Muscle layer of colon (tissue), 2 donors: ENCODE data around the gene MELK.
"Not testable (repeated sequence)": the region's sequence is repeated elsewhere in the genome, so short reads cannot be mapped to it uniquely, and the experiment has no call there.

ENCODE experiments used
- H3K27ac ChIP-seq: one replicate; pipeline ENCODE4 v1.7.0; 2013; ENCODE audit warnings: low read depth, mild to moderate bottlenecking, low read length, moderate library complexity
- H3K27me3 ChIP-seq, 2 donors: one replicate each; pipeline ENCODE4 v1.7.0; 2013; ENCODE audit warnings: low read length in 2 of 2, mild to moderate bottlenecking in 2 of 2; ENCODE audit not compliant: insufficient read depth in 2 of 2, control insufficient read depth in 1 of 2
- H3K36me3 ChIP-seq: one replicate; pipeline ENCODE4 v1.7.0; 2013; ENCODE audit warnings: mild to moderate bottlenecking, low read length; ENCODE audit not compliant: insufficient read depth
- H3K4me1 ChIP-seq: one replicate; pipeline ENCODE4 v1.7.0; 2013; ENCODE audit warnings: mild to moderate bottlenecking, low read length; ENCODE audit not compliant: insufficient read depth
- H3K4me3 ChIP-seq, 2 donors: one replicate each; pipeline ENCODE4 v1.7.0; 2013; ENCODE audit warnings: low read length in 2 of 2, low read depth in 1 of 2, mild to moderate bottlenecking in 1 of 2, moderate library complexity in 1 of 2
- H3K9ac ChIP-seq: one replicate; pipeline ENCODE4 v1.7.0; 2013; ENCODE audit warnings: low read length
- H3K9me3 ChIP-seq: one replicate; pipeline ENCODE4 v1.7.0; 2013; ENCODE audit warnings: mild to moderate bottlenecking, low read length
- donor health status: abdominal sarcoma.
- donor health status: Adenocarcinoma of cecum.

The MELK gene

DNA sequence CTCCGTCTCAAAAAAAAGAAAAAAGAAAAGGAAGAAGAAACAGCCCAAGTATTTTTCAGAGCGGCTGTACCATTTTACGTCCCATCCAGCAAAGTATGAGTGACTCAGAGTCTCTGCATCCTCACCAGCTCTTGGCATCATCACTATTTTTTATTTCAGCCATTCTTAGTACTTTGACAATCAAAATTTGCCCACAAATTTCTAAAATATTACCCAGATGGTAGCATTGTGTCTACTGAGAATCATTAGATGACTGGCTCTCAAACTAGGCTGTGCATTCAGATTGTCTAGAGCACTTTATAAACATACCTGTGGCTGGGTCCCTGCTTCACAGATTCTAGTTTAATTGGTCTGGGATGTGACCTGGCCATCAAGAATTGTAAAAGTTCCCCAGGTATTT is 21.6 kb upstream of the MELK start:
- H3K27me3 ChIP-seq, result no peaks in the 10 kb centered on the region
- H3K9ac ChIP-seq, result no peak overlapping the region
- no peaks in the 10 kb centered on the region for H3K36me3 ChIP-seq
- no peaks in the 10 kb centered on the region for H3K4me1 ChIP-seq
- H3K9me3 ChIP-seq, result no peaks in the 10 kb centered on the region
- no peak overlapping the region for H3K4me3 ChIP-seq
- no peak overlapping the region for H3K27ac ChIP-seq

DNA sequence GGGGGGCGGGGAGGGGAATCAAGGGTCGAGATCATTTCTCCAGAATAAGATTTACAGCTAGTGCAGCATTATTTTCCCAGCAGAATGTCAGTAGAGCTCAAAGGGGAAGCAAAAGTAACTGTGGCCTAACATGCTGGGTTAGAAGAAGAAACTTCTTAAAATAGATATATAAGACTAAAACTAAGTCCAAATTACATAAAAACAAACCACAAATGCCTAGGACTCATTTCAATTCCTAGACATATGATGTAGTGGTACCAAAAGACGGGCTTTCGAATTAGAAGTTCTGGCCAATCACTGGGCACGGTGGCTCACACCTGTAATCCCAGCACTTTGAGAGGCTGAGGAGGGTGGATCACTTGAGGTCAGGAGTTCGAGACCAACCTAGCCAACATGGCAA is 20.8 kb upstream of the MELK start:
- H3K4me3 ChIP-seq, result no peak overlapping the region
- H3K27ac ChIP-seq, result no peak overlapping the region
- no peak overlapping the region for H3K9ac ChIP-seq
- H3K9me3 ChIP-seq, result no peaks in the 10 kb centered on the region
- H3K27me3 ChIP-seq, result no peaks in the 10 kb centered on the region
- H3K36me3 ChIP-seq, result no peaks in the 10 kb centered on the region
- H3K4me1 ChIP-seq, result no peaks in the 10 kb centered on the region

DNA sequence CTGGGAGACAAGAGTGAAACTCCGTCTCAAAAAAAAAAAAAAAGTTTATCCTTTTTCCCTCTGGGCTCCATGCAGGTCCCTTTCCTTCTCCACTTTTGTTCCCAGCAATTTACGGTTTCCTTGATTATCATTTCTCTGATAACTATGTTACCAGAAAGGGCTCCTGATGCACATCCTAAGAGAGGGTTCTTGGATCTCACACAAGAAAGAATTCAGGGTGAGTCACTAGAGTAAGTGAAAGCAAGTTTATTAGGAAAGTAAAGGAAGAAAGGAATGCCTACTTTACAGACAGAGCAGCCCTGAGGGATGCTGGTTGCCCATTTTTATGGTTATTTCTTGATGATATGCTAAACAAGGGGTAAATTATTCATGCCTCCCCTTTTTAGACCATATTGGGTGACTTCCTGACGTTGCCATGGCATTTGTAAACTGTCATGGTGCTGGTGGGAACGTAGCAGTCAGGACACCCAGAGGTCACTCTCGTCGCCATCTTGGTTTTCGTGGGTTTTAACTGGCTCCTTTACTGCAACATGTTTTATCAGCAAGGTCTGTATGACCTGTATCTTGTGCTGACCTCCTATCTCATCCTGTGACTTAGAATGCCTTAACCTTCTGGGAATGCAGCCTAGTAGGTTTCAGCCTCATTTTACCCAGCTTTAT is 13.5 kb upstream of the MELK start:
- no peaks in the 10 kb centered on the region for H3K9me3 ChIP-seq
- H3K27ac ChIP-seq, result no peak overlapping the region
- no peaks in the 10 kb centered on the region for H3K4me1 ChIP-seq
- no peaks in the 10 kb centered on the region for H3K27me3 ChIP-seq
- H3K36me3 ChIP-seq, result no peaks in the 10 kb centered on the region
- no peak overlapping the region for H3K4me3 ChIP-seq
- no peak overlapping the region for H3K9ac ChIP-seq

DNA sequence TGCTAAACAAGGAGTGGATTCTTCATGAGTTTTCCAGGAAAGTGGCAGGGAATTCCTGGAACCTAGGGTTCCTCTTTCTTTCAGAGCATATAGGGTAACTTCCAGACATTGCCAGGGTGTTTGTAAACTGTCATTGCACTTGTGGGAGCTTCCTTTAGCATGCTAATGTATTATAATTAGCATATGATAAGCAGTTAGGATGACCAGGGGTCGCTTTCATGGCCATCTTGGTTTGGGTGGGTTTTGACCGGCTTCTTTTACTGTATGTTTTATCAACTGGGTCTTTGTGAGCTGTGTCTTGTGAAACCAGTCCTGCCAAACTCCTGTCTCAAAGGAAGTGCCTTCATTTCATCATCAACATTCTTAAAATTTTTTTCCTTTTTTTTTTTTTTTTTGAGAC is 11.9 kb upstream of the MELK start:
- no peaks in the 10 kb centered on the region for H3K27me3 ChIP-seq
- H3K36me3 ChIP-seq, result no peaks in the 10 kb centered on the region
- no peak overlapping the region for H3K27ac ChIP-seq
- H3K9me3 ChIP-seq, result no peaks in the 10 kb centered on the region
- no peak overlapping the region for H3K9ac ChIP-seq
- no peak overlapping the region for H3K4me3 ChIP-seq
- no peaks in the 10 kb centered on the region for H3K4me1 ChIP-seq

DNA sequence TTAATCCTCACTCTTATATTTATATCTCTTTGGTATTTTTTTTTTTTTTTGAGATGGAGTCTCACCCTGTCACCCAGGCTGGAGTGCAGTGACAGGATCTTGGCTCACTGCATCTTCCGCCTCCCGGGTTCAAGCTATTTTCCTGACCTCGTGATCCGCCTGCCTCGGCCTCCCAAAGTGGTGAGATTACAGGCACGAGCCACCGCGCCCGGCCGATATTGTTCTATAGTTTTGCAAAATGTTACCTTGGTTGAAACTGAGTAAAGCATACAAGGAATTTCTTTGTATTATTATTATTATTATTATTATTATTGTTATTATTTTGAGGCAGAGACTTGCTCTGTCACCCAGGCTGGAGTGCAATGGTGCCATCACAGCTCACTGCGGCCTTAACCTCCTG is 9.9 kb upstream of the MELK start:
- H3K27ac ChIP-seq, H3K4me3 ChIP-seq, H3K9me3 ChIP-seq, H3K9ac ChIP-seq, H3K4me1 ChIP-seq, H3K27me3 ChIP-seq, H3K36me3 ChIP-seq: not testable (repeated sequence)

DNA sequence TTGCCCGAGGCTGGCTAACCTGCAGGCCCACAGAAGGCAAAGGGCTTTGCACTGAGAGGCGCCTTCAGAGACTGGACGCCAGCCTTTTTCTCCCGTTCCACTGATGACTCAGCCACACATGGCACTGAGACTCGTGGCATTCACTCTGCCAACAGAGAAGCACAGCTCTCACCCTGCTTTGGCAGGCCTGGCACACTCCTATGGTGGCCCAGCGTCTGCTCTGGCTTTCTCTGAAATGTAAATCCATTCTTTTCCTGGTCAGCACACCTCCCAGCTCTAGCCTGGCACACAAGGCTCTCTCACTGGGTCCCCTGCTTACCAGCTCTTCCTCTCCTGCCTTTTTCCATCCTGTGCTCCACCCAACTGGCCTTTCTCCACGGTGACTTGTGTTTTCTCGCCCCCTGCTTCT is 5.9 kb upstream of the MELK start:
- H3K9ac ChIP-seq, result no peak overlapping the region
- no peaks in the 10 kb centered on the region for H3K9me3 ChIP-seq
- H3K4me3 ChIP-seq, result no peak overlapping the region
- H3K27me3 ChIP-seq, result no peaks in the 10 kb centered on the region
- no peaks in the 10 kb centered on the region for H3K36me3 ChIP-seq
- no peak overlapping the region for H3K27ac ChIP-seq
- peaks cover 6% of the 10 kb centered on the region for H3K4me1 ChIP-seq

DNA sequence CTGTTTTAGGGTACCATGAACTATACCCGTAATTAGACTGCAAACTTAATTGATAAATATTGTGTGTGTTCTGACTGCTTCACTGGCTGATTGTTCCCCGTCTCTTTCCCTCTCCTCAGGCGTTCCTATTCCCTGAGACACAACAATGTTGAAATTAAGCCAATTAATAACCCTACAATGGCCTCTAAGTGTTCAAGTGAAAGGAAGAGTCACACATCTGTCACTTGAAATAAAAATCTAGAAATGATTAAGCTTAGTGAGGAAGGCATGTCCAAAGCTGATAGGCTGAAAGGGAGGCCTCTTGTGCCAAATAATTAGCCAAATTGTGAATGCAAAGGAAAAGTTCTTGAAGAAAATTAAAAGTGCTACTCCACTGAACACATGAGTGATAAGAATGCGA is 4.0 kb upstream of the MELK start:
- not testable (repeated sequence) for H3K36me3 ChIP-seq, H3K27me3 ChIP-seq, H3K9me3 ChIP-seq, H3K4me3 ChIP-seq, H3K9ac ChIP-seq, H3K27ac ChIP-seq
- peaks cover 14% of the 10 kb centered on the region for H3K4me1 ChIP-seq

DNA sequence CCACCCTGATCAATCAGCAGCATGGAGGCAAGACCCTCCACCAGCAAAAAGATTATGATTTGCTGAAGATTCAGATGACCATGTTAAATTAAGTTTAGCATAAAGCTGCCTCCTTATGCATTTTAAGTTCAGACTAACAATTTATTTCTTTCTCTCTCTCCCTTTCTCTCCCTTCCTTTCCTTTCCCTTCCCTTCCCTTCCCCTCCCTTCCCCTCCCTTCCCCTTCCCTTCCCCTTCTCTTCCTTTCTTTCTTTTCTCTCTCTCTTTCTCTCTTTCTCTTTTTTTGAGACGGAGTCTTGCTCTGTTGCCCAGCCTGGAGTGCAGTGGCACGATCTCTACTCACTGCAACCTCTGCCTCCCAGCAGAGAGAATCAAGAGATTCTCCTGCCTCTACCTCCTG is 1.4 kb upstream of the MELK start:
- Histone ChIP-seq H3K9me3 (no peaks in the 10 kb centered on the region), H3K27me3 (no peaks in the 10 kb centered on the region), H3K4me1 (peaks cover 18% of the 10 kb centered on the region), H3K9ac (no peak overlapping the region), H3K36me3 (no peaks in the 10 kb centered on the region), H3K27ac (no peak overlapping the region), H3K4me3 (no peak overlapping the region)

DNA sequence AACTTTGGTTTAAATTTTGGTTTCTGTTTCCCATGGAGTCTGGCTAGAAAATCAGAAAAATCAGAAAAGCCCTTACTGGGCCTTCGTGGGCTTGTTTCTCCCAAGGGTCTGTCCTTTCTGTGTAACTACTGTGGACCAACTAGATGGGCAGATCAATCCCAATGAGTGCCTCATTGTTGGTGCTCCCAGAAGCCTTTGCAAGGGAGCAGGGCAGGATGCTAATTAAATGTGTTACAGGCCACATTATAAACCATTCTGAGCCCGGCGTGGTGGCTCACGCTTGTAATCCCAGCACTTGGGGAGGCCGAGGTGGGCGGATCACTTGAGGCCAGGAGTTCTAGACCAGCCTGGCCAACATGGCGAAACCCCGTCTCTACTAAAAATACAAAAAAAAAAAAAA is 1.4 kb downstream of the MELK start:
- H3K27me3 ChIP-seq, H3K9me3 ChIP-seq, H3K36me3 ChIP-seq, H3K27ac ChIP-seq, H3K9ac ChIP-seq: not testable (repeated sequence)
- peak overlapping the region in 1 of 2 donors; percentile 70 for H3K4me3 ChIP-seq
- peaks cover 12% of the 10 kb centered on the region for H3K4me1 ChIP-seq

DNA sequence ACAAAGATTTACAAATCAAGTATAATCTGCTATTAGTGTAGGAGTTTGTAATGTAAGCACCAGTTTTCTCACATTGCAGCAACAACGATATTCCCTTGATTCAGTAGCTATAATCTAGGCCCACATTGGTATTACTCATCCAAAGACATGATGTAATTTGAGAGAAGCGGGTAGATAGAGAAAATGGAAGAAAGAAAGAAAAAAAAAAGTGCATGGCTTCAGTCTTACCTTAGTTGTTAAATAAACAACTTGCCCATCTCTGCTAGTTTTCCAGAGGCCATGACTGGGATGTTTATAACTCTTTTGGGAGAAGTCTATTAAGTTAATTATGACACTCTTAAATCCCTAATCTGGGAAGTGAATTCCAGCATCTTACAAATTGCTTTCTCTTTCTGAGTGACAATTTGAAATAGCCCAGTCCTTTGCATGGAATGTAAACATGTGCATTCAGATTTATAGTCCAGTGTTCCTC is 2.8 kb downstream of the MELK start:
- Histone ChIP-seq H3K36me3 (no peaks in the 10 kb centered on the region), H3K9ac (no peak overlapping the region), H3K4me3 (no peak overlapping the region), H3K27me3 (no peaks in the 10 kb centered on the region), H3K9me3 (no peaks in the 10 kb centered on the region), H3K27ac (no peak overlapping the region), H3K4me1 (peaks cover 12% of the 10 kb centered on the region)

DNA sequence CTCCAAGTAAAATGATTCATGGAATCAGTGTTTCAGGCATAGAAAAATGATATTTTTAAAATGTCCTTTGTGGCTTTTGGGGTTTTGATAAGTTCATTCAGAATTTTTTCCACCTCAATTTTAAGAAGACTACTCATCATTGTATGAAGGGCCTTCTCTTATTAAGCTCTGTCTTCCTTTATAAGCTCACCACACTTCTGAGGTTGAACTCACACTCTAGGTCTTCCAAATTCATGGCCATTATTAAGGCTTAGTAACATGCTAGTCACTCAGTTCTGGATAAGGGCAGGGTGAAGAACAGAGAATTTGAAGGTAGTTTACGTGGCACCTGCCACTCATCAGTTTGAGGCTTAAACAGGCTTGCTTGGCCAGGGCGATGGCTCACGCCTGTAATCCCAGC is 4.2 kb downstream of the MELK start:
- Histone ChIP-seq H3K27ac (no peak overlapping the region), H3K9me3 (no peaks in the 10 kb centered on the region)

DNA sequence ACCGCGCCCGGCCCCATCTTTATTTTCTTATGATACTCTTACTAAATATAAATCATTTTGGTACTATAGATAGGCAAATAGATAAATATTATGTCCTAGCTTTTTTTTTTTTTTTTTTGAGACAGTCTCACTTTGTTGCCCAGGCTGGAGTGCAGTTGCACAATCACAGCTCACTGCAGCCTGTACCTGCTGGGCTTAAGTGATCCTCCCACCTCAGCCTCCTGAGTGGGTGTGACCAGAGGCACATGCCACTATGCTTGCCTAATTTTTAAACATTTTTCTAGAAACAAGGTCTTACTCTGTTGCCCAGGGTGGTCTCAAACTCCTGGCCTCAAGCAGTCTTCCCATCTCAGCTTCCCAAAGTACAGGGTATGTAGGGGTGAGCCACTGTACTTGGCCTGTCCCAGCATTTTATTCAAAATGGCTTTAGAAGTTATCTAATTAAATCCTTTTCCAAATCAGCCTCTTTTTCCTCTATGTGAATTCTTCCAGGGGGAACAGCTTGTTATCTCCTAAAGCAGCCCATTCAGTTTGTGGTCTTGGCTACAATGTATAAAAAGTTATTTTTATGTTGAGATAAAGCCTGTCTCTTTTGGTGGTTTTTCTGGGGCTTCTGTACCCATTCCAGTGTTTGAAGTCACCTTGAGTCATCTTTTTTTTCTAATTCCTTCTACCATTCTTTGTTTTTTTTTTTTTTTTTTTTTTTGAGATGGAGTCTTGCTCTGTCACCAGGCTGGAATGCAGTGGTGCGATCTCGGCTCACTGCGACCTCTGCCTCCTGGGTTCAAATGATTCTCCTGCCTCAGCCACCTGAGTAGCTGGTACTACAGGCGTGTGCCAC is 12.1 kb downstream of the MELK start:
- H3K36me3 ChIP-seq, result no peaks in the 10 kb centered on the region
- H3K9ac ChIP-seq, result no peak overlapping the region
- H3K27me3 ChIP-seq, result no peaks in the 10 kb centered on the region
- no peak overlapping the region for H3K27ac ChIP-seq
- no peaks in the 10 kb centered on the region for H3K4me1 ChIP-seq
- no peak overlapping the region for H3K4me3 ChIP-seq
- no peaks in the 10 kb centered on the region for H3K9me3 ChIP-seq

More for the DNA sequence above, 4.2 kb downstream of the MELK start:
- Histone ChIP-seq H3K4me3 (no peak overlapping the region), H3K4me1 (peaks cover 12% of the 10 kb centered on the region), H3K9ac (no peak overlapping the region), H3K36me3 (no peaks in the 10 kb centered on the region), H3K27me3 (no peaks in the 10 kb centered on the region)
